Glomerular visceral epithelial cell (primary cell): Measurements from ENCODE around the gene BACH2.
"Not testable (repeated sequence)": the region's sequence is repeated elsewhere in the genome, so short reads cannot be mapped to it uniquely, and the experiment has no call there.

Source experiments
- DNase-seq: peaks from one replicate; pipeline ENCODE4 v3.0.0-alpha.2; 2016; ENCODE audit errors: extremely low spot score

BACH2 gene

GRCh38 chr6:90032489-90033212 is 264.0 kb downstream of the BACH2 start:
- not testable (repeated sequence) for DNase-seq

- DNase-seq, result no peak
Measured at GRCh38 chr6:90028995-90029635, 267.5 kb downstream of the BACH2 start.

DNA sequence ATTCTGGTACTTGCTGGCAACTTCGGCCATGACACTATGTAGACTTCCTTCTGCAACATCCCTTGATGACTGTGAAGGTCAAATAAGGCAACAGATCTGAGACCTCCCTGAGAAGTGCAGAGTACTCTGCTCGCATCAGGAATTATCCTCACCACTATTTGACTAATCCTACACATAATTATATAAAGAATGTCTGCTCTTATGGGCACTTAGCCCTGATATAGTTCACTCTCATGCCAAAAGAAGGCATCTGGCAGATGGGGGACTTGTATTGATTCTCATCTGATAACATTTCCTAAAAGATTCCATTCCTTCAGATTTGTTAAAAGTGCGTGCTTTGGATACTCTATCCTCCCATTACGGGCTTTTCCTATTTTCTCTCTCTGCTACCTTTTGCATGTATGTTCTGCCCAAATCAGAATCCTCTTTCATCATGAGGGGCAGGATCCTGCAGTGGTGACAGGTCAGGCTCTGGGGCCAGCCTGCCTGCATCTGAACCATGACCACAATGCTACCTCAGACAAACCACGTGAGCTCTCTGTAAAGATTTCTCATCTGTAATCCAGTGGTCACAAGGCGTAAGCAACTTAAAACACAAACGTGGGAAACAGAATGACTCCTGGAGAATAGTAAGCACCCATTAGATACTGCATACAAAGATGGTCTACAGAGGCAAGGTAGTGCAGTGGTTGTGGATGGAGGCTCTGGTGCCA is 268.4 kb downstream of the BACH2 start:
- peak; percentile 41 for DNase-seq

GRCh38 chr6:90026216-90026615 is 270.4 kb downstream of the BACH2 start:
- no peak for DNase-seq

- DNase-seq, result peak; percentile 78
Measured at GRCh38 chr6:90025523-90026061, 271.1 kb downstream of the BACH2 start.

- no peak for DNase-seq
Measured at GRCh38 chr6:90024633-90025032, 272.0 kb downstream of the BACH2 start.

- DNase-seq, result no peak
Measured at GRCh38 chr6:90021711-90022110, 274.9 kb downstream of the BACH2 start.

DNA sequence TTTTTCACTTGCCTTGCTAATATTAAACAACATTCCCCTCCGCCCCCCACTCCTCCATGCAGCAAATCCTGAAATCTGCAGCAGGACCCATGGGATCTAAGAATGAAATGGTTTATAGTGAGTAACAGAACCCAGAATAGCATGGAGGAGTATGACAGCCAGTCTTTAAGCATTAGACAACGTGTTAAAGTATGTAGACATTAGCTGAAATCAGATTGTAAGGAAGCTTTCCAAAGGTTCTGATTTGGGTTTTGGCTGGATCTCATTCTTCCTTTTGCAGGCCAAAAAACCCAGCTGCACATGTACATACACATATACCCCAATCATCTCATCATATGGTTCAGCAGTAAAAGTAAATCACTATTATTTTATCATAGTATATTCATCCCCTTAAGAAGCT is 275.9 kb downstream of the BACH2 start:
- no peak for DNase-seq

DNA sequence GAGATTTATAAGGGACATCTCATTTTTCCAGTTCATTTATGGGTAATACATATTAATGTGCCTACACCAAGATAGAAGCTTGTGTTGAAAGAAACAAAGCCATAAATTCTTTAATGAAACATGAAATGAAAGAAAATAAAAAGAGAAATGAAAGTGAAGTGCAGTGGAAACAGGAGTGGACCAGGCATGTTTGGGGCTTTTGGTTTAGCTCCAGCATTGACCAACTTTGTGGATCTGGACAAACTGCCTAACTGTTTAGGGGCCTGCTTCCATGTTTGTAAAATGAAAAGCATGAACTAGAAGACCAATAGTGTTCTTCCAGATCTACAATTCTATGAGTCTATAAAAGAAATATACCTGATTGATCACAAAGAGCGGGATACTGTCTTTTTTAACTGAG is 277.4 kb downstream of the BACH2 start:
- no peak for DNase-seq

DNA sequence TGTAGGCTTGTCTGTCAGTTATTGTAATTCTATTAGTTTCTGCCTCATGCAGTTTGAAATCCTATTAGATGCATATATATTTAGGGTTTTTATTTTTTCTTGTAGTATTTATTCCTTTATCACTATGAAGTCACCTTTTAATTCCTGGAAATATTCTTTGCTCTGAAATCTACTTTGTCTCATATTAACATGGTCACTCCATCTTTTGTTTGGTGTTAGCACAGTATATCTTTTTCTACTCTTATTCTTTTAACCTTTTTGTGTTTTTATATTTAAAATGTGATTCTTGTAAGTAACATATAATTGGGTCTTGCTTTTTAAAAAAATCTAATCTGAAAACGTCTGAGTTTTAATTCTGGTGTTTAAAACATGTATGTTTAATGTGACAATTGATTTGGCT is 280.8 kb downstream of the BACH2 start:
- no peak for DNase-seq

DNA sequence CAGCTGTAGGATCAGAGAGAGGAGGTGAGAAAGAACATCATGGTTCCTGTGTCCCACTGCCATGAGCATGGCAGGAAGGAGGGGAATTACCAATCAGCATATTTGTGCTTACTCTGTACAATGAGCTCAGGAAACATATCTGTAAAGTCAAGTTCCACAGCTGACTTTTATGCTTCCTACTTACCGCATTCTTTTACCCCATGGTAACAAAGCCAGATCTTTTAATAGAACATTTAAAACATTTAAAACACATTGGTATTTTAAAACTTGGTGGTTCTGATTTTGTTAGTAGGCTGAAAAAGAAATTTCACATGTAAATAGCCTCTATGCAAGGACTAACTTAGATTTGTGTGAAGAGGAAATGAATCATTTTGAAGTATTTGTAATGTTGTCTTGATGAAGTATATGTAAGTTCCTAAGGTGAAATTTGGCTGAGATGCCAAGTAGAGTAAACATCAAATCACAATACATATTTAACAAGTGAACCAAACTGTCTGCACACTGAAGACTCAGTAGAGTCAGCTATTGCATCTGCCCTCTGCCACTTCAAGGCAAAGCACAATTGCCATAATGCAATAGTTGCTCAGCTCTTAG is 287.6 kb downstream of the BACH2 start:
- DNase-seq, result no peak

GRCh38 chr6:90008189-90008907 is 288.3 kb downstream of the BACH2 start:
- DNase-seq, result no peak

GRCh38 chr6:90005048-90005827 is 291.4 kb downstream of the BACH2 start:
- no peak for DNase-seq

DNA sequence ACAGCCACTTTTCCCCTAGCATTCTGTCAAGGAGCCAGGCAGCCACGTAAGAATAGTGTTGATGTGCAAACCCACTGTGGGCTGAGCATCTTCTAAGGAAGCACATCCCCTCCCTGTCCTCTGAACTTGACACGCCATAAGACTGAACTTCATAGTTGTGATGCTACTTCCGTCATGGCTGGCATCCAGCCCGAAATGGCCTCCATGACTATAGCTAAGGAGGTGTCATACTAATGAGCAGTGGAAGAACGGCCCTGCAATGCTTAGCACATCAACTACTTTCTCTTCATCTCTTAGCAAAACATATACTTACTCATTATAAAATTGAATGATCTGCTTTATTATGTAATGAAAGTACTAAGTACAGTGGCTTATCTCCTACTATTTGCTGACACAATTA is 292.1 kb downstream of the BACH2 start:
- no peak for DNase-seq

DNA sequence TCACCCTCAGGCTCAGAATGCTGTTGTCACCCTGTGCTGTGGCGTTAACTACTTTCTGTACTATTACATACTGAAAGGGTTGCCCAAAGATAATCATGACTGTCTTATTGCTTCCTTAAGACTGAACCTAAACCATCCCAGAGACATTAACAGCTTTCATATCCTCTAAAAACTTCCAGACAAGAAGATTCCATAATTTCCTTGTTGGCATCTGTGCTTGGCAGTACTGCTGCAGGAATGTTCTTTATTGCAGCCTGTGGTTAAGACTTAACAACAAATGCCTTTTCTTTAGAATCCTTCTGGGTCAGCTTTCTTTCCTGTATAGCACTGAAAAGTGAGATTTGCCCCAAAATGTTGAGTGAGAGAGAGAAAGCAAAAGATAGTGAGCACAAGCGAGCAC is 292.7 kb downstream of the BACH2 start:
- DNase-seq, result no peak

DNA sequence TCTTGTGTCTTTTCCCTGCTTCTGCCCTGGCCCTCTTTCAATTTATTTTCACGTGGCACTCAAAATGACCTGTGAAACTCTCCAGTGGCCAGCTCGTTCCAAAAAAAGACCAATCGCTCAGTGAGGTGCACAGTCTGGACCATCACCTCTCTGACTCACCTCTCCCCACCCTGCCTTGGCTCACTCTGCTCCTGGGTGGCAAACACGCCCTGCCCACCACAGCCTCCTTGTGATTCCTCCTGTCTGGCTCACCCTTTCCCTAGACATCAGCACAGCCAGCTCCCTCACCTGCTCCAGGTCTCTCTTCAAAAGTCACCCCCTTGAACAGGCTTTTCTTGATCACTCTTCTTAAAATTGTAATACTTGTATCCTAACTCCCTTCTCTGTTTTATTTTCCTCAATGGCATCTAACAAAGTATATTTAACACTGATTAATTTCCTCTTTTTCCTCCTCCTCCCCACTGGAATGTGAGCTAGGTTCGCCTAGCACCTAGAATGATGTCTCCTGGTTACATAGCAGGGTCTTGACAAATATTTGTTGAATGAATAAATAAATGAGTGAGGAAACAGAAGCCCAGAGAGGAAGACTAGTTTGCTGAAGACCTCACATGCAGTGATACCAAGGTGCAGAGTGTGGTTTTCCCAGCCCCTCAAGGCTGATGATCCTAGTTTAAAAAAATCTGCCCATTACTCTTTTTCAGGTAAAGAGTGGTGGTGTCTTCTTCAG is 293.4 kb downstream of the BACH2 start:
- peak; percentile 29 for DNase-seq

DNA sequence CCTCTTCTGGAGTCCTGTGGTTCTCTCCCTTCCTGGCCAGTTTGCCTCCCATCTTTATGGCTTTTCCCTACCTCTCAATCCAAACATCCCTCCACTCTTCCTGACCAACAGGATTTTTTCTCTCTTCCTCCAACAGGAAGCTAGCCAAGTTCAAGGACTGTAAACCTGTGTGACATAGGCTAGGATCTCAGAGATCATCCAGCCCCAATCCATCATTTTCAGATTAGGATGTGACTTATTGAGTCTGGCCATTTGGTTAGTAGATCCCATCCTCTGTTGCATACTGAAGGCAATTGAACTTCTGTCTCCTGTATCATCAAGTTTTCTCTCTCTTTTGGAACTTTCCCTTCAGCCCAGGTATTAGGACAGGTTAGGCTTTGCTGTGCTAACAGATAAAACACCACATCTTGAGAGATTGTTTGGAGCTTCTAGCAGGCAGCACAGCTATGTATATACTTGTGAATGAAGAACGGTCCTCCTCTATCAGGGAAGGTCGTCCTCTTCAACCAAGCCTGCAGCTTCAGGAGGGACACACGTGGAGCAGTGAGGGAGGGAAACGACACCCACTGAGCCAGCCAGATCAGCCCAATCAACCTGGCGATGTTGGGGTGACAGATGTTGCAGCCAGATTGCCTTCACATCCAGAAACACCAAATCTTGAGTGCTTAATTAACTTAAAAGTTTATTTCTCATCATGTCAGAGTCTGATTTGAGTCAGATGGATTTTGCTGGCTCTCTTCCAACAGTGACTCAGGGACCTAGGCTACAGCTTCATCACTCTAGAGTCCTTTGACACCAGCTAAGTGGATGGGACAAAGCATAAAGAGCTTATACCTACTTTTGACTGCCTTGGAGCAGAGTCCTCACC is 295.5 kb downstream of the BACH2 start:
- DNase-seq, result peak; percentile 34

- DNase-seq, result no peak
Measured at GRCh38 chr6:89999945-90000825, 296.5 kb downstream of the BACH2 start.
